Activated CD8-positive, alpha-beta memory T cell treated with anti-CD3 and anti-CD28 coated beads for 4 hours (primary cell): ENCODE results near the gene DSCAM.

Source experiments
- DNase-seq, 2 donors: peaks; one replicate each; pipeline ENCODE4 v3.0.0-alpha.2; 2020; ENCODE audit warnings: low read depth in 2 of 2

DSCAM gene

DNA sequence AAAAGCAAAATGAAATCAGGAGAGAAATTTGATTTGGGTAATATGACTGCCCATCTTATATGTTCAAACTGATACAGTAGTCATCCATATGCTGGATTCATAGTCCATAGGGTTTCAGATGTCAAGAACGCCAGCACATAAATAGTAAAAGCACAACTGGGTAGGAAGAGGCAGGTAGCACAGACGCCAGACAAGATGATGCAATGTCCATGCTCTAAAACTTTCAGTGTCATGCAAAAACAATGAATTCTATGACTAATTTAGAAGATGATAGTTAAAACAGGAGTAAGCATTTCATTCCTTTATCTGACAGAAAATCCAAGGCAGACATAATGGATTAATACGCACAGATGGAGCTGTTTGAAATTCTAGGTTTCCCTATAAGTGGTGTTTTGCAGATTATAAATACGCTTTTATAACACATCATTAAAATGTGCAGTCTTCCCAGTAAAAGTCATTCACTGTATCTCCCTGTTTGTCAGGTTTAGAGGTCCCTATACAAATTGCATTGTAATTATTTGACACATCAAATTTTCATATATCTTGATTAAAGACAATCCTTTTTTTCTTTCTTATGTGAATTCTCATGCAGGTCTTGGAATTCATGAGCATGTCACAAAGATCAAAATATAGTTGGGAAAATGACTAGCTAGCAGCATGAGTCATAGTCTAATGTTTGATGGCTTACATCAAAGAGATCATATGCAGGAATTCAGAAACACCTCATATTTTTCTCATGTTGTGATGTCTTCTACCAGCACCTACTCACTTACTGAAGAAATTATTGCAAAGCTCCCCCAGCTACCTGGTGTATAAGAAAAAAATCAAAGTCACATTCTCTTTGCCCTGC is 139.9 kb downstream of the DSCAM start:
- no peak for DNase-seq

DNA sequence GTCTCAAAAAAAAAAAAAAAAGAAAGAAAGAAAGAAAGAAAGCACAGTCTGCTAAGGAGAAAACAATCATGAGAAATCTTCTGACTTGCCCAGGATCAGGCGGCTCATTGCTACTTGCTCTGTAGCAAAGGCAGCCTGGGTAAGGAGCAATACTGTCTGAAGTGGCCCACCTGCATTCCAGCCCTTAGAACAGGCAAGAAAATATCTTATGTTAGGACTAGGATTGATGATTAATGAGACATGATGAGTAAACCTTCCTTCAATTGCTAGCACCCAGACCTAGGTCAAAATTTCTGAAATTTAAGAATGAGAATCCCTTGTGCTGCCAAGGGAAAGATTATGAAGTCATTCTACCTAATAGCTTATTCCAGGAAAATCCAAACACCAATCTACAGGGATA is 140.8 kb downstream of the DSCAM start:
- DNase-seq: no peak

DNA sequence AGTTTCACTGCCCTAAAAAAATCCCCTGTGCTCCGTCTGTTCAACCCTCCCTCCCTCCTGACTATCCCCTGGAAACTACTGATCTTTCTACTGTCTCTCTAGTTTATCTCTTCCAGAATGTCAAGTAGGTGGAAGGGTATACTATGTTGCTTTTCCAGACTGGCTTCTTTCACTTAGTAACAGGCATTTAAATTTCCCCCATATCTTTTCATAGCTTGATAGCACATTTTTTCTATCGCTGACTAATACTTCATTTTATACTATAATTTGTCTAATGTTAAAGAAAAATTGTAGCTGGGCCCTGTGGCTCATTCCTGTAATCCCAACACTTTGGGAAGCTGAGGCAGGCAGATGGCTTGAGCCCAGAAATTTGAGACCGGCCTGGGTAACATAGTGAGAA is 142.8 kb downstream of the DSCAM start:
- no peak for DNase-seq

DNA sequence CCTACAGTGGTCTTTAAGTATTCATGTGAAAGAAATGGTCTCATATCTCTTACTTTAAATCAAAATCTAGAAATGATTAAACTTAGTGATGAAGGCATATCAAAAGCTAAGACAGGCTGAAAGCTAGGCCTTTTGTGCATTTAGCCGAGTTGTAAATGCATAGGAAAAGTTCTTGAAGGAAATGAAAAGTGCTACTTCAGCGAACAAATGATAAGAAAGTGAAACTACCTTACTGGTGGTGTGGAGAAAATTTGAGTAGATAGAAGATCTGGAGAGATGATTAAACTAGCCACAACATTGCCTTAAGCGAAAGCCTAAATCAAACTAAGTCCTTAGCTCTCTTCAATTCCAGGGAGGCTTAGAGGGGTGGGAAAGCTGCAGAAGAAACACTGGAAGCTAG is 147.6 kb downstream of the DSCAM start:
- DNase-seq: no peak

DNA sequence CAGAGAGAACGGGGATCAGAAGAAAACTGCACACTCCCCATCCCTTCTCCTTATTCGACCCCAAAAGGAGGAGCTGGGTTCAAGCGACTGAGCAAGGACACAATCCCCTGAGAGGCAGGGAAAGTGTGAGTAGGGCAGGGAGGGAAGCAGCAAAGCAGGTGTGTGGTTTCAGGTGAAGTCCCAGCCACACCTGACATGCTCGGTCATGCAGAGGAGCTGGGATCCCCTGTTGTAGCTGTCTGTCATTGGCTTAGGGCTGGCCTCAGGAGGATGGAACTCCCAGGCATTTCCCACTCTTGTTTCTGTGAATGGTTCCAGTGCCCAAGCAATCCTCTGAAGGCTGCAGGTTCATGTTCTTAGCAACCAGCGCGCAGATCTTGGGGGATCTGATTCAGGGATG is 150.7 kb downstream of the DSCAM start:
- no peak for DNase-seq

DNA sequence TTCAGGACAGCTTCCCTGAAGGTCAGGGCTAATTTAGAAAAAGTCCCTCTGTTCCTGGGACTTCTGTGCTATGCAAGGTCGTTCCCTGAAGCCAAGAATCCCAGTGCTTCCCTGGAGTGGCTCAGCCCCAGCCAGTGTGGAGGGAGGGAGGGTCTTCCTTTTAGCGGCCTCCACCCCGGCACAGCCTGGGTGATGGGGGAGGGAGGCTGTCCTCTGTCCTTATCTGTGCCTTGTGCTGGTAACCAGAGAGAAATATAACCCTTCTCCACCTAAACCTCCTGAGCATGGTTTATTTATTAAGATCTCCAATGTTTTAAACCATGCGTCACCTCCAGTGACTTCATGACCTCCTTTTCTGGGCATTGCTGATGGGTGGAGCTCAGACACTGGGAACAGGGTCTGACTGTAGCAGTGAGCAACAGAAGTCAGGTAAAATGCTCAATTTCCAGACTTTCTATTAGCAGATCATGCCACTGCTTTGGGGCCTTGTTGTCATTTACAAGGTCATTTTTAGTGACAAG is 157.1 kb downstream of the DSCAM start:
- no peak for DNase-seq

DNA sequence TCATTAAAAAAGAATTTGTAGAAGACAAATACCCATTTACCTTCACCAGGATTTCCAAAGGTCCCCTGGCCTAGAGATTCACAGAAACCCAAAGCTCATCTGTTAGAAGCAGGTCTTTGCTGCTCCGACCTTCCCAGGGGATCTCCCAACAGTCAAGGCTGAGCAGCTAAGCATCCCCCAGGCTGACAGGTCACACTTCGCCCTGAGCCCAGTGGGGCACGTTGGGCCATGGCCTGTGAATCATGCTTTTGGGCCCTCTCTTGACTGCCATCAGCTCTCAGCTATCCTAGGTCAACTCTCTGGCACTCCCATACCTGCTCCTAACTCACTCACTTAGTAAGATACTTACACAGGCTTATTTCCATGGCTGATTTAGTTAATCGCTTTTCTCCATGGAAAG is 157.7 kb downstream of the DSCAM start:
- no peak for DNase-seq

DNA sequence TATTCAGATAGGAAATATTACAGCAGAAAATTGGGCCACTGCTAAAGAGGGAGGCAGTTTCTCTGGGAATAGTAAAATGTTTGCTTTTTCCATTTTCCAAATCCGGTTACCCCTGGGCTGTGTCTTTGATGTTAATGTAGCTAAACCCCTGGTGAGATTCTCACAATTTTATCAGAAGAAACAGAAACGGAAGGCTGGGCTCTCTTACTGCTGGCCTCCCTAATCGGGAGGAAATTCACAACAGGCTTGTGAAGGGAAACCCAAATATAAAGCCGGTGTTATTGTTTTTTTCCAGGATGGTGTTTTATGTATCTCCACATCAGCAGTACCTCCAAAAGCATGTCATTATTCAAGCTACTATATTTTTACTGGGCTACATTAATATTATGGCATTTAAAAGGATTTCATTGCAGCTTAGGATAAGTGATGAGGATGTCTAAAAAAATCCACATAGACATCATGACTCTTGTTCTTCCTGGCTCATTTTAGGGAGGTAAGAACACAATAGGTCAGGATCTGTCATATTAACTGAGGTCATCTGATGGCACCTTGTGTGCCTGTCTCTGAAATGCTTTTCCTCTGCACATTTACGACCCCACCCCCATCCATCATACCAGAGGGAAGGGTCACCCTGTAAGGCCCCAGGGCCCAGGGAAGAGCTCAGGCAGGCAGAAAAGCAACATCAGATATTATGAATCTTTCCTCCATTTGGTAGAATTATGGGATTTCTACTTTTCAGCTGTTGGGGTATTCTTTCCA is 158.7 kb downstream of the DSCAM start:
- DNase-seq: no peak

DNA sequence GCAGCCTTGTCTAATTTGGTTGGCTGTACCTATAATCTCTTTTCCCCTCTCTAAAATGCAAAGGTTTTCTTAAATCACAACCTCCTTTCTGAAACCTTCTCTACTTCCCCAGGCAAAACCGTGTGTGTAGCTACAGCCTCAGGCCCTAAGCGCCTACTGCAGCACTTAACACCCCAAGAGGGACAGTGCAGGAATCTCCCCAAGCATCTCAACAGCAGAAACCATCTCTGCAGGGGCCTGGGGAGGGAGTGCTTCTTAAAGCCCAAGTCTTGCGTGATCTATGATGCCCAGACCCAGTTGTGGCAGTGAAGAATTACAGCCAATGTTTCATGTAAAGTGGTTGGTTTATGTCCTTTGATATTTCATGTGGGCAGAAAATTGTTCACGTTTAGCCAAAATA is 159.3 kb downstream of the DSCAM start:
- DNase-seq: no peak

DNA sequence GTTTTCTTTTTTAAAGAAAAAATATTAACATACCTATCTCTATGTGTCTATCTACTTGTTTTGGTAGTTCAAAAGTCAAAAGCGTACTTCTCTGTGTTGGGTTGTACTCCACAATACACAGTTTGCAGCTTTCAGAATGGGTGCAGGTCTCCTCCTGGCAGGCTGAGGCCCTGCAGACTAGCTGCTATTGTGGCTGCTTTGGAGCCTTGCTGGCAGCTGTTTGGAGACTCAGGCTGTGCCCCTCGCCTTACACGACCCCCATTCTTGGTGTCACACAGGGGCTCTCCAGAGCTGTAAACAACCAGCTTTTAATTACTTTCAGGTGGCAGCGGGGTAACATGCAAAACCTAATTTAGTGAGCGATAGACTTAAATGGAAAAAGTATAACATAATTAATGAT is 160.4 kb downstream of the DSCAM start:
- no peak for DNase-seq

DNA sequence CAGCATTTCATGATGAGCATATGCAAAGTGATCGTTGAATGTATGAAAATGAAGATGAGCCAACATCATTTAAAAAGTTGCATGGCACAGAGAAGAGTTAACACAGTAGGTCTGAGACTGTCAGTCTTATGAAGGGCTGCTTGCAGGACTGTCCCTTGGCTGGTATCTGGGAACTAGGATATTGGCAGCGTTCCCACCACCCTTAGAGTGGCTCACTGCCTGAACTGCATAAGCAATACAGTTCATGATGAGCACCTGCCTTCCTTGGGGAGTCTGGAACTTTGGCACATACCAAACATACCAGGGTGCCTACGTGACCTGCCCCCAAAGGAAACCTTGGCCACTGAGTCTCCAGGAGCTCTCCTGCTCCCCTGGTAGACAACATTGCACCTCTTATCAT is 161.8 kb downstream of the DSCAM start:
- DNase-seq: no peak

DNA sequence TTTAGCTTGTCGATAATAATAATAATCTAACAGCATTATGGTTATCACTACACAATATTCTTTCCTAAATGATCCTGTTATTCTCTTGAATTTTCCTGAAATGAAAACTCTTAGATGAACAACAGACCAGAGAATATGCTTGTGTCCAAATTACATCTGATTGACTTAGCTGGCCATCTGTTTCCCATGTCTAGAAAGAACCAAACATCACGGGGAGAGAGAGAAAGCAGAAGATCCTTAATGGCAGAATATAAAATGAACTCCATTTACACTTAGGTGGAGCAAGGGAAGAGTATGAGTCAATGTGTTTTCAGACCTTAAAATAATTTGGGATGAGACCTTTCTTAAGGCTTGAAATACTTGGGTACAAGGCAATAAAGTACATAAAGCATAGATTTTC is 162.2 kb downstream of the DSCAM start:
- no peak for DNase-seq

DNA sequence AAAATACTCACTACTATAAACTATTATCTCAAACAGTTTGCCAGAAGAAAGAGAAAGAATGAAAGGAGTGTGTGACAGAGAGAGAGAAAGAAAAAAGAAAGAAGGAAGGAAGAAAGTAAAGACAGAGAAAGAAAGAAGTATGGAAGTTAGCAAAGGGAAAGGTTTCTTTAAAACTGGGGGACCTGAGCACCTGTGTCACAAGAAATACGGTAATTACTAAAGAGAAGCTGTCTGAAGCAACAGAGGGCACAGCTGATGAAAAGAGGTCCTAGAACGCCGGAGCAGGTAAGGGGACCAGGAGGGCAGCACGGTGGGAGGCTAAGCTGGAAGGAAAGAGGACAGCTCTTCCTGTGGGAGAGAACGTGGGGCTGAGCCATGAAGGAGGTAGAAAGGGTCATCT is 163.6 kb downstream of the DSCAM start:
- DNase-seq: no peak

DNA sequence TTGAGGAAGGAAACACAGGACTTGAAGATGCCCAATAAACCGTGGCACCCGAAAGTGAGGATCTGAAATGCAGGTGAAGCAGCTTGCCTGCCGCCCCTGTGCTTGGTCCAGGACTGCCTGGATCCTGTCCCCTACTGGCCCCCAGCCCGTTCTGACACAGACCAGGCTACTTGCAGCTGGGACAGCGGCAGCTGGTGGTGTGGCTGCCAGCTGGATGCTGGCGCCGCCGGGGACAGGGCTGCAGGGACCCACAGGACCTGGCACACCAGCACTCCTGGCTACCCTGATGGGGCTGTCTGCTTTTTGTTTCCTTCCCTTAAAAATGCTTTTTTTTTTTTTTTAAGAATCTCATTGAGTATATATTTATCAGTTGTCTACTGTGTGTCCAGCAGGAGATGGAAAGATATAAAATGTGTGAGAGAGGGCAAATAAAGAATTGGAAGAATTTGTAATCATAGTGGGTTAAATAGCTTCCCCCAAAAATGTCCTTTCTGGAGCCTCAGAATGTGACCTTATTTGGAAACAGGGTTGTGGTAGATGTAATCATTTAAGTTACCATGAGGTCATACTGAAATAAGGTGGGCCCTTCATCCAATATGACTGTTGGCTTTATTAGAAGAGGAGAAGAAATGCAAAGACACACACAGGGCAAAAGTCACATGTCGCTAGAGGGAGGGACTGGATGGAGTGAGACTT is 165.6 kb downstream of the DSCAM start:
- no peak for DNase-seq

DNA sequence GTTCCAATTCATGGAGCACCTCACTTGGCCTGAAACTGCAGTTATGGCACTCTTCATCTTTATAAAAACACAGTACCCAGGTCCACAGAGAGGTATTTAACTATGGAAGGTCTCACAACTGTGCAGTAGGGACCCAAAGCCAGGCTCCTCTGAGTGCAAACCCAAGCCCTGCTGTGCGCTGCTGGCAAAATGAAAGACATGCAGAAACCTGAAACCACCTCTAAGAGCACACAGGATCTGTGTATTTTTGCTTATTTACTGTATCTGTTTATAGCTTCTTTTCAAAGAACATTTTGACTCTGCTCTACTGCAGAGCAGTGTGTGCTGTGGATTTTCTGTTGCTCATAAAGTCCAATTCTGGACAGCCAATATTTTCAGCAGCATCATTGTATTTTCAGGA is 166.6 kb downstream of the DSCAM start:
- no peak for DNase-seq

DNA sequence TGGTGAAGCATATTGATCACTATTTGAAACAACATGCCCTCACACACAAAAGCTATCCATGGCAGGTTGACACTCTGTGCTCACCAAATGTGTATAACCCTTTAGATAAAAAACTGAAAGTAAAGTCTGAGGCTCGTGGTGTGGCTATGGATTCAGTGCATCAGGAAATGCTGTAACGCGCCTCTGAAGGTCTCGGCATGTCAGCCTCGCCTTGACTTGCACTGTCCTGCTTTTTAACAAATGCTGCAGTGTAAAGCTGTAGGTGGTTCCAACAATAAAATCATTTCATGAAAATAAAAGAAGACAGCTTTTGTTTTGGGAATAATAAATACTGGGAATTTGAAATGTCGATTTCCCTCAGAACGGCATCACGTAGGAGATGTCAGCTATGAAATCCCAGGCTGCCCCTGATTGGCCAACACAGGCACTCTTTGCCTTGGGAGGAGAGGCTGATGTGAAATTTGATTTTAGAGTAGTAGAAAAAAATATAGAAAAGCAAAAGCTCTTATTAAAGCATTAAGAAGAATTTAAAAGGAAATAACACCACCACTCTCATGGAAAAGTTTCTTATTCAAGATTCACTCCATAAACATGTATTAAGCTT is 168.2 kb downstream of the DSCAM start:
- no peak for DNase-seq

DNA sequence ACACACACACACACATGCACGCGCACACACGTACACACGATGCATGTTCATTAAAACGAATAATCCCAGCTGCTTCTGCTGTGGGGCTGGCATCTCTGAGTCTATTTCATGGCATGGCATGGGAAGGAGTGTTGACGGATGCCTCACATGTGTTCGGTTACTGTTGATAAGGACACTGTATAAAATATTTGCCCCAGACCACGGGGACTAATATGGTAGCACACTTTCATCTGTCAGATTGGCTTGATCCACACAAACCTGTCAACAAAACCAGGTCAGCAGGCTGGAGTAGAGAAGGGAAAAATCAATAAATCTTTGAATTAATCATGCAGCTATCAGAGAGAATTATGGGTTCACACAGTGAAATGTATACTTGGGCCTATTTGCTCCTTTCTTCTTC is 171.9 kb downstream of the DSCAM start:
- DNase-seq: no peak

DNA sequence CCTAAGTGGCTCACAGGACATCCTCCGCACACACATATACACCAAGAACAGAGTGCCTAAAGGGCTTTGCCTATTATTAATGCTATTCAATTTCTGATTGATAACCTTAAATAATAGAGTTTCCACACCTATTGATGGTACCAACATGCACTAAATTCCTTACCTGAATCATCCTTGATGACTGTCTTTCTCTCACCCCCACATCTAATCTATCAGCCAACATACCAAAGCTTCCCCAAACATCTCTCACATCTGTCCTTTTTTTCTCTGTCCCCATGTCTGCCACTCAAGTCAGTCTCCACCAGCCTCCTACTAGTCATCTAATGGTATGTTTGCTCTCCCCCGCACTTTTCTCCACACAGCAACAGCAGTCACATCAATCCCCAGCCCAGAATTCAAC is 174.4 kb downstream of the DSCAM start:
- no peak for DNase-seq

DNA sequence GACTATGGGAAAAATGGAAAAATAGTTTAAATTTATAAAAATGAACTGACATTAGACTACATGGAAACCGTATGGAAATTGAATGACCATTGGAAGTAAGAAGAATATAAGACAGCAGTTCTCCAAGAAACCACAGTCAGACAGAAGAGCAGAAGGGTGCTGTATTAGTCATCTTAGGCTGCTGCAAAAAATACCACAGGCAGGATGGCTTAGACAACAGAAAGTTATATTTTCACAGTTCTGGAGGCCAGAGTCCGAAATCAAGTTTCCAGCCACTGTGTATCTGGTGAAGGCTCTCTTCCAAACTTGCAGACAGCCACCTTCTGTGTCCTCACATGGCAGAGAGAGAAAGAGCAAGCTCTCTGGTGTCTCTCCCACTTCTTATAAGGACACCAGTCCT is 175.2 kb downstream of the DSCAM start:
- no peak for DNase-seq

DNA sequence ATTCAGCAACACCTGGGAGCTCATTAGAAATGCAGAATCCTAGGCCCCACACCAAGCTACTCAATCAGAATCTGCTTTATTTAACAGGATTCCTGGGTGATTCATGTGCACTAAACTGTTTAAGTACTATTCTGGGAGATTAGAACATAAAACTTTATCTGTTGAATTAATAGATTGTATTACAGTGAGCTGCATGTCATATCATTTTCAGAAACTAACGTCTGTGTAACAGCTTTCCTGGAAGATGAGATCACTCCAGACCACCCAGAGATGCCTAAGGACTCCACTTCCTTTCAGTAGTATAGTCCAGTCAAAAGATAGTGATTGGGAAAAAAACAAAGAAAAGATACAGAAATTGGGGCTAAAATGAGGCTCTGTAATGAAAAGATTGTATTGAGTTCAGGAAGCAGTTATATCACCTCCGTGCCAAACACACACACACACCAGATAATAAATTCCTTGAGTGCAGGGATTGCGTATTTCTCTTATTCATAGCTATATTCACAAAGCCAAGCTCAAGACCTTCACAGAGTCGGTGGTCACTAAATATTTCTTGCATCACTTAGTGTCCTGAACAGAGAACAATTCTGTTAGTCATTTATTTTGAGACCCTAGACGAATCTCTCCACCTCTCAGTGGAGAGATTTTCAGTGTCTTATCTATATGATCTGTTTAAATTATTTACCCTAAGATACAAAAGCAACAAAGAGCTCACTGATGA is 178.2 kb downstream of the DSCAM start:
- no peak for DNase-seq

DNA sequence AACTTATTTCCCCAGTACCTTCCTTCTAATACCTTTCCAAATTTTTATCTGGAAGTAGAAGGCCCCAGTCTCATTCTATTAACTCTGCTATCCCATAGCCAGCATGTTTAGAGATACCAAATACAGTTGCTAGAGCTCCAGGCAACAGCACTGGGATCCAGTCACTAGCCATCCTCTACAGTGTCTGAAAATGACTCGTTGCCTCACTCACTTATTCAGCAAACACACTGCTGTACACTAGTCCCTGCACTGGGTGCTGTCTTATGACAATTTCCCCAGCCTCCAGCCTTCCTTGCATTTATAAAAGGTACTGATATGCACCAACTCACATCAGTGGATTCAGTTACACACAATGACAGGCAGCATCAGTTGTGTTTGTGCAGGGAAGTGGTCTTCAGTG is 179.0 kb downstream of the DSCAM start:
- DNase-seq: no peak
